LNCaP clone FGC (cell line): ENCODE measurements around the gene WNK4.

Experiments
- DNase-seq: peaks from one replicate; pipeline ENCODE4 v3.0.0-alpha.2; 2011; ENCODE audit warnings: low read depth
- H3K4me3 ChIP-seq: 2 replicates; pipeline ENCODE4 v1.5.1; 2011; ENCODE audit warnings: mild to moderate bottlenecking, low read depth, low read length, control low read depth
- TF ChIP-seq, protein P1 (sequence below): IDR thresholded peaks from 2 replicates; pipeline ENCODE4 v1.5.1; 2012; ENCODE audit warnings: mild to moderate bottlenecking; ENCODE audit not compliant: control insufficient read depth, insufficient read depth; ENCODE audit errors: extremely low read depth

The WNK4 gene

DNA sequence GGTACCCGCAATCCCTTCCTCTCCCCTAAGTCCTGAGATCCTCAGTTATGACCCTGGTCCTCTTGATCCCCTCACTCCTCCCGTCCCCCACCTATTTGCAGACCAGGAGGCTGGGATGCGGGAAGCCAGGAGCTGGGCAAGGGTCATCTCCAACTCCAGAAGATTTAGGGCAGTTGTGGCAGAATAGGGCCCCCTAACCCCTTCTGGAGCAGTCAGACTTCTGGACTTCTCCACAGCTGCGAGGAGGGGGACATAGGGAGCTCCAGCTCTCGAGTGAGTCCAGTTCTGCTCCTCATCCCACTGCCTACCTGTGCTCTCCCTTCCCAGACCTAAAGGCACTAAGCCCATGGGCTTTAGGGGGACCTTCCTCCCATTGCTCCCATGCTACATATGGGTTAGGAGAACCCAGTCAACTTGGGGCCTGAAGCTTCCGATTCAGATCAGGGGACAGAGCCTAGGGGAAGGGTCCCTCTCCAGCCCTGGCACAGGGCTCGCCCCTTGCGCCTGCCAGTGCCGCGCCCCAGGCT is 1.3 kb downstream of the WNK4 start:
- TF ChIP-seq, protein P1, sequence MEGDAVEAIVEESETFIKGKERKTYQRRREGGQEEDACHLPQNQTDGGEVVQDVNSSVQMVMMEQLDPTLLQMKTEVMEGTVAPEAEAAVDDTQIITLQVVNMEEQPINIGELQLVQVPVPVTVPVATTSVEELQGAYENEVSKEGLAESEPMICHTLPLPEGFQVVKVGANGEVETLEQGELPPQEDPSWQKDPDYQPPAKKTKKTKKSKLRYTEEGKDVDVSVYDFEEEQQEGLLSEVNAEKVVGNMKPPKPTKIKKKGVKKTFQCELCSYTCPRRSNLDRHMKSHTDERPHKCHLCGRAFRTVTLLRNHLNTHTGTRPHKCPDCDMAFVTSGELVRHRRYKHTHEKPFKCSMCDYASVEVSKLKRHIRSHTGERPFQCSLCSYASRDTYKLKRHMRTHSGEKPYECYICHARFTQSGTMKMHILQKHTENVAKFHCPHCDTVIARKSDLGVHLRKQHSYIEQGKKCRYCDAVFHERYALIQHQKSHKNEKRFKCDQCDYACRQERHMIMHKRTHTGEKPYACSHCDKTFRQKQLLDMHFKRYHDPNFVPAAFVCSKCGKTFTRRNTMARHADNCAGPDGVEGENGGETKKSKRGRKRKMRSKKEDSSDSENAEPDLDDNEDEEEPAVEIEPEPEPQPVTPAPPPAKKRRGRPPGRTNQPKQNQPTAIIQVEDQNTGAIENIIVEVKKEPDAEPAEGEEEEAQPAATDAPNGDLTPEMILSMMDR = no peak
- H3K4me3 ChIP-seq = no peak overlapping the region
- DNase-seq = no peak

DNA sequence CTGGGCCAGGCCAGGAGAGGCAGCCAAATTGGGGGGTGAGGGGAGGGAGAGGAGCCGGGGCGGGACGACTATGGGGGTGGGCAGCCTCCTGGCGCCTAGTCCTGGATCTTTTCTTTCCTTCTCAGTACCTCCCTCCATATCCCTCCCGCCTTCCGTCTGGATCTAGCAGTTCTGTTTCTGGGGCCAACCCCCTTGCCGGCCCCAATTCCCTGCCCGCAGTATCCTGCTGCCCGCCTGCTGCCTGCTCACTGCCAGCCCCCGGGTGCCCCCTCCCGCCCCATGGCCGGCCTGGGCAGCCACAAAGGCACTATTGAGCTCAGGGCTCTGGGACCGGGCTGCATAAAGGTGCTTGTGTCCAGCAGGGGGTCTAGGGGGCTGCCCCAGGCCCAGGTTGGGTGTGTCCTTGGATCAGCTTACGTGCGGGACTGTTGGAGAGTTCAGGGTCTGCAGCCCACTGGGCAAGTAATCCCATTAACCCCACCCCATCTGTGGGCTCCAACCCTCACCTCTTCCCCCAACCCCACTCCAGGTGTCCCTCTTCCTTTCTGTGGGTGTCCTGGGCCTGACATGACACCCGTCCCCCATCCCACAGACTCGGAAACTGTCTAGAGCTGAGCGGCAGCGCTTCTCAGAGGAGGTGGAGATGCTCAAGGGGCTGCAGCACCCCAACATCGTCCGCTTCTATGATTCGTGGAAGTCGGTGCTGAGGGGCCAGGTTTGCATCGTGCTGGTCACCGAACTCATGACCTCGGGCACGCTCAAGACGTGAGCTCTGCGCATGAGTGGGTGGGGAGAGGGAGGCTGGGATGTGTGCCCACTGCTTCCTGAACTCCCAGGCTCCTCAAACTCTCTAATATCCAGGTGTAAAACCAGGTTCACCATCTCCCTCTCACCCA is 2.0 kb downstream of the WNK4 start:
- no peak overlapping the region for H3K4me3 ChIP-seq
- DNase-seq = no peak

DNA sequence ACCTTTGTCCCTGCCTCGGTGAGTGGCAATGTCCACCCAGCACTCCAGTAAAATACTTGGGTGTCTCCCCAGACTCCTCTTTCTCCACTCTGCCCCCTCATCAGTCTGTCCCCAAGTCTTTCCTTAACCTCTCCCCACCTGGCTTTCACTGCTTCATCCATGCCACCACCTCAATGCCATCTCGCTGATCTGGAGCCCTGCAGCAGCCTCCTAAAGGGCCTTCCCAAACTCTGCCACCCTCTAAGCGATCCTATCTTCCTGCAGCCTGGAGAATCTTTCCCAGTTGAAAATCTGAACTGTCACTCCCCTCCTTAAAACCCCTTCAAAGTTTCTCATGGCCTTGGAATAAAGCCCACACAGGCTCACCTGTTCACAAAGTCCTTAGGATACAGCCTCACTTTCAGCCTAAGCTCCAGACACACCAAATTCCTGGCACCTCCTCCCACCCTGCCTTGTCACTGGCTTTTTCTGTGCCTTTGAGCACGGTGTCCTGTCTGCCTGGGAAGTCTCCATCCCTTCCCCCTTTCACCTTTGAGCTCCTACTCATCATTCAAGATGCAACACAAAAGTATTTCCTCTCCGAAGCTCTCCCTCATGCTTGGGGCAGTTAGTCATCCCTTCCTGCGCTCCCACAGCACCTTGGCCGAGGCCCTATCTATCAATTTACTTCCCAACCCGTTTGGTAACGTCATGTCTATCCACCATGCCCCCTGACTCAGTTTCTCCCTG is 2.8 kb downstream of the WNK4 start:
- TF ChIP-seq, protein P1 = no peak
- no peak overlapping the region for H3K4me3 ChIP-seq
- no peak for DNase-seq

More for the DNA sequence above, 2.0 kb downstream of the WNK4 start:
- TF ChIP-seq, protein P1 = no peak

DNA sequence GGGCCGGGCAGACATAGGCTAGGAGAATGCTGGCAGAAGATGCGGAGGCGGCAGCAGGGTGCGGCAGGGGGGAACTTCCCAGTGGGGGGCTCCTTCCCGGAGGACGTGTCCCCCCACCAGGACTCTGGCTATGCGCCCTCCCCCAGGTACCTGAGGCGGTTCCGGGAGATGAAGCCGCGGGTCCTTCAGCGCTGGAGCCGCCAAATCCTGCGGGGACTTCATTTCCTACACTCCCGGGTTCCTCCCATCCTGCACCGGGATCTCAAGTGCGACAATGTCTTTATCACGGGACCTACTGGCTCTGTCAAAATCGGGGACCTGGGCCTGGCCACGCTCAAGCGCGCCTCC is 3.4 kb downstream of the WNK4 start:
- TF ChIP-seq, protein P1 = no peak
- no peak overlapping the region for H3K4me3 ChIP-seq
- DNase-seq = no peak

DNA sequence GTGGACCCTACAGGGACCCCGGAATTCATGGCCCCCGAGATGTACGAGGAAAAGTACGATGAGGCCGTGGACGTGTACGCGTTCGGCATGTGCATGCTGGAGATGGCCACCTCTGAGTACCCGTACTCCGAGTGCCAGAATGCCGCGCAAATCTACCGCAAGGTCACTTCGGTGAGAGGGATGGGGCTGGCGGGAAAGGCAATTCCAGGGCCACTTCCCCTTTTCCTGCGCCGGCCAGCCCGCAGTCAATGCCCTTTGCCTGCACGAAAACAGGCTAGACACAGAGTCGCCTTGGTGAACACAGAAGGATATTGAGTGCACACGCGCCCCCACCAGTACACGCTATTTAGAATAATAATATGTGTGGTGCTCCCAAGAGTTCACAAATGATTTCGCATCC is 4.0 kb downstream of the WNK4 start:
- no peak overlapping the region for H3K4me3 ChIP-seq
- TF ChIP-seq, protein P1 = no peak
- DNase-seq = no peak

DNA sequence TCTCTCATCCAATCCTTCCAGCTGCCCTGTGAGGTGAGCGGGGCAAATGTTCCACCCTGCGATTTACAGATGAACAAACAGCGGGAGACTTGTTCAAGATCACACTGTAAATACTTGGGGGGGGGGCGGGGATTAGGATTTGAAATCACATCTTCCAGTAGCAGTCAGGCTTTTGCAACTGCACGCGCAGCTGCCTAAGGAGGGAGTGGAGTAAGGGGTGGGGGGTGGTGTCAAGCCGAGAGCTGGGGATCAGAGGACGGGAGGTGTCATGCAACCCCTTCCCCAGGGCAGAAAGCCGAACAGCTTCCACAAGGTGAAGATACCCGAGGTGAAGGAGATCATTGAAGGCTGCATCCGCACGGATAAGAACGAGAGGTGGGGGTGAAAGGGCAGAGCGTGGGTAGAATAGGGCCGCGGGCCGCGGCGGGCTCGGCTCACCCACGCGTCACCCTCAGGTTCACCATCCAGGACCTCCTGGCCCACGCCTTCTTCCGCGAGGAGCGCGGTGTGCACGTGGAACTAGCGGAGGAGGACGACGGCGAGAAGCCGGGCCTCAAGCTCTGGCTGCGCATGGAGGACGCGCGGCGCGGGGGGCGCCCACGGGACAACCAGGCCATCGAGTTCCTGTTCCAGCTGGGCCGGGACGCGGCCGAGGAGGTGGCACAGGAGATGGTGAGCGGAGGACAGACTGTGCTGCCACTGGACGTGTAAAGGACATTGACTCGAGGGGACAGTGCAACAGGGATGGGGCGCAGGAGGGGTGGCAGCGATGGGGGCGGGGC is 4.6 kb downstream of the WNK4 start:
- TF ChIP-seq, protein P1 = no peak
- DNase-seq = no peak
- no peak overlapping the region for H3K4me3 ChIP-seq
